HG03457 (cell line): ENCODE measurements around the gene SEM1.
"Not testable (repeated sequence)": the region's sequence is repeated elsewhere in the genome, so short reads cannot be mapped to it uniquely, and the experiment has no call there.

Experiments used
- ATAC-seq: cut with Tn5 transposase; IDR thresholded peaks from one replicate; pipeline ENCODE4 v1.9.1; 2021; ENCODE audit warnings: moderate number of reproducible peaks; ENCODE audit not compliant: unreplicated experiment

Gene SEM1

GRCh38 chr7:96709381-96710228, at the start of gene SEM1:
TSS of gene SEM1 (minus strand) at chr7:96709846. CDS start at chr7:96709763, 83 bp downstream.
- ATAC-seq = peak; percentile 83

- ATAC-seq = not testable (repeated sequence)
Measured at GRCh38 chr7:96757880-96758279, 48.2 kb upstream of the SEM1 start.

GRCh38 chr7:96747418-96747940, 37.8 kb upstream of the SEM1 start:
- no peak for ATAC-seq

DNA sequence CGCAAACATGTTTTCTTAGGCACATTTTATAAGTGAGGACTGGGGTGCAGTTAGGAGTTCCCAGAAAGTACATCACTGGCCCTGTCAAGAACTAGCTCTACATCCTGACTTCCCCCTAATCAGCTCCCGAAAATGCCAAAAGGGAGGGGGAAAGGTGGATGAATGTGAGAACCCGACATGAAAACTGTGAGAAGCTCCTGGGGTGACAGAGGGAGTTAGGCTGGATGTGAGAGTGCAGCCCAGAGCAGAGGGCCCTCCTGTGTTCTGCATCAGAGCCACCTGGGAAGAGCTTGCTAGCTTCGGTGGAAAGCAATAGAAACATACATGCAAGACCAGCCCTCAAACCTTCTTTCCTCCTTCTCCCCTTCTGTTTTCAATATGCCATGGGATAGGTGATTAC, 30.5 kb upstream of the SEM1 start:
- ATAC-seq = no peak

DNA sequence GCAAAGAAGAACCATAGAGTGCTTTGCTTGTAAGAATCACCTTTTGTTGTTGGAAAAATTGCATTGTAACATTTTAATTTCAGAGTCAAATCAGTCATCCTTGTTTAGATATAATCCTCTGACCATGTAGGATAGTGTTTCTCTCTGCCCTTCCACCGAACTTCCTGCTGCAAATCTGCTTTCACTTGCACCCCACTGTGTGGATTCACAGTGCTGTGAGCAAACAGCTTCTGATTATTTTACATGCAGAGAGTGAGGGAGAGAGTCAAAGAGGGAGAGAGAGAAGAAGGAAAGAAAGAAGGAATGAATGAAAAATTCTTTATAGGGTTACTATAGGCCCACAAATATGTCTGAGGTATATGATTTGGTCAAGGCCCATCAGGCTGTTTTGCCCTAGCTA, 30.0 kb upstream of the SEM1 start:
- no peak for ATAC-seq

- no peak for ATAC-seq
Measured at GRCh38 chr7:96739167-96739566, 29.5 kb upstream of the SEM1 start.

DNA sequence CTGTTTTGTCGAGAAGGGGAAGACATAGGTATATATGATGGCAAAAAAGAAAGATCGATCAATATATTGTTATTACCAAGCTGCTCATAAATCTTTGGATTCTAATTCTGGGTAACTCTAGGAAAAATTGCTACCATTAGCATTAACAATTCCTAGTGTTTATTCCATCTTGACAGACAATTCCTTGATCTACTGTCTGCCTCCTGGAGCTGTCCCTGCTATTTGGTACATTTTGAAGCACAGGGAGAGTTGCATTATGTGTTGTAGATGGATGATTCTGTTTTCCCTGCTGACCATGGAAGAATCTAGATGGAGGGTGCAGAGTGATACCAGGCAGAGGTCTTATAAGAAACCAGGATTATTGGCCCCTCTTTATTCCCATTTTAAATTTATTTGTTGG, 29.1 kb upstream of the SEM1 start:
- ATAC-seq = no peak

DNA sequence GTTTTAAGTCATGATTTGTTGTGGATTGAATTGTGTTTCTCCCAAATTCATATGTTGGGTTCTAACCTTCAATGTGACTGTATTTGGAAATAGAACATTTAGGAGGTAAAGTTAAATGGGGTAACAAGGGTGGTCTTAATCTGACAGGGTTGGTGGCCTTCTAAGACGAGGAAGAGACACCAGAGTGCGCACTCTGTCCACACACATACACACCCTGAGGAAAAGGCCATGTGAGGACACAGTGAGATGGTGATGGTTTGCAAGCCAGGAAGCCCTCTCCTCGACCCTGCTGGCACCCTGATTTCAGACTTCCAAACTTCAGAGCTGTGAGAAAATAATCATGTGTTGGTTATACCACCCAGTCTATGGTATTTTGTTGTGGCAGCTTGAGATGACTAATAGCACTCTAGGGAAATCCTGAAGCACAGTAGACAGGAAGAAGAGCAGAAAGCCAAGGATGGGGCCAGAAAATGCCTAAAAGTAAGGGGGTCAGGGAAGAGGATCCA, 28.0 kb upstream of the SEM1 start:
- ATAC-seq = no peak

- no peak for ATAC-seq
Measured at GRCh38 chr7:96734343-96734742, 24.7 kb upstream of the SEM1 start.

DNA sequence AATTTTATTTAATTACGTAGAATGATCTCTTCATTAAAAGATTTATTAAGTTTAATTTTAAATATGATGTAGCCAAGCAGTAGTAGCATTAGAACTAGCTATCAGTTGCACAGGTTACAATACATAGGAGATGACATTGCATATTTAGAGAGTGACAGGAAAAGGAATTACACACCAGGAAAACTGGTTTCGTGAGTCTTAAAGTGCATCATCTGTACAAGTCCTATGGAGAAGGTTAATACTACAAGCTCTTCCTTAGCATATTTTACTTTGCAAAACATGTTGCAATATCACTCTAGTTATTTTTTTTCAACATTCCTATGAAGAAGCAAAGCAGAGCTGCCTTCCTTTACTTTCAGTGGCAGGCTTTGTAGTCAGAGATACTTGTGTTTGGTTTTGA, 20.2 kb upstream of the SEM1 start:
- no peak for ATAC-seq

- no peak for ATAC-seq
Measured at GRCh38 chr7:96728139-96728538, 18.5 kb upstream of the SEM1 start.

DNA sequence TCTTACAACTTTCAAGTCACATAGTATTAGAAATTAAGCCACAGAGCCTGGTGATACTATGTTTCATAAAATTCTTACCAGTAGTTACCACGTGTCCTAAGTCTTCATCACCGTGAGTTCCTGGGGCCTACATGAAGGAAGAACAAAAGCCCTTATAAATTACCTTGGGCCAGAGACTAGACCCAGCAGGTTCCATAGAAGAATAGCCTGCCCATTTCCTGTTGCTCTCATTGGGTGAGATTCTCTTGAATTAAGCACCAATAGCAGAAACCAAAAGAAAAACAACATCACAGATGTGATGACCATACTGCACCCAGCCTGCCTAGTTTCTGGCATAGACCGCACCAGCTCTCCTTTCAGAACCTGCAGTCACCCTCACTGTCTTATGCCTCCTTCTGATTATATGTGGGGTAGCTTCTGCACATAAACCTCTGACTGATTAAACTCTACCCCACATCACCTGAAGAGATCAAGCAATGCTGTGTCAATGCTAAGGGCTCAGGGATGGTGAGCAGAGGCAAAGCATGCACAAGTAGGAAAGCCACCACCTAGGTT, 18.0 kb upstream of the SEM1 start:
- ATAC-seq = no peak

- no peak for ATAC-seq
Measured at GRCh38 chr7:96723622-96724021, 14.0 kb upstream of the SEM1 start.

GRCh38 chr7:96722928-96723327, 13.3 kb upstream of the SEM1 start:
- ATAC-seq = not testable (repeated sequence)

DNA sequence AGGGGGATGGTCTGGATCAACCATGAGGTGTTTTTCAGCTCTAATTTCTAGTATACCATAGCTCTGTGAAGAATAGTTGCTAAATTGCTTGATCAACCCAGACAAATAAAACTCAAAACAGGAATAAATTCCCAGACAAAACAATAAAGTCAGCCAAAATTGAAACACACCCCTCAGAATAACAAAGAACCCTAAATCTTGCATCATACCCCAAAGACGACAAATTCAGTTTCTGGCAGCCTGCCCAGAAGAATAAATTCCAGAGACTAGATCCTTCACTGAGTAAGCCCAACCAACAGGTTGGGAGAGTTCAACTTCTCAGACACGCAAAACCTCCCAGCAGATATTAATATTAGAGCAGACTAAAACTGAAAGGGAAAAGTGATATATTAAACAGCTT, 11.2 kb upstream of the SEM1 start:
- ATAC-seq = no peak

DNA sequence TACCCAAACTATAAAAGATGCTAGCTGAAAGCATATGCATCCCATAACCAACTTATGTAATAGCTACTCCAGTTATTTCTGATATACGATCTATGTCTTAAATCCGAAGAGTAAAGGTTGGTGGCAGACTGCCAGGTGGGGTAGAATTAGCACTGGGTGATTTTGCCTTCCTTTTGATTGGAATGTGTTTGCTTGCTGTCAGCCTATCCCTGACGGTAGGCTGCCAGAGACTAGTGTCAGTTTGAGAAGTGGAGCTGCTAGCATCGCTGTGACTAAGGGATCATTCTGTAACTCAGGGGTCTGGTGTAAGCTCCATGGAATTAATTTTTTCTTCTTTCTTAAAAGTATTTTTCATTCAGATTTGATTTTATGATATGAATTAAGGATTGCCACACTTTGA, 9.5 kb upstream of the SEM1 start:
- no peak for ATAC-seq

DNA sequence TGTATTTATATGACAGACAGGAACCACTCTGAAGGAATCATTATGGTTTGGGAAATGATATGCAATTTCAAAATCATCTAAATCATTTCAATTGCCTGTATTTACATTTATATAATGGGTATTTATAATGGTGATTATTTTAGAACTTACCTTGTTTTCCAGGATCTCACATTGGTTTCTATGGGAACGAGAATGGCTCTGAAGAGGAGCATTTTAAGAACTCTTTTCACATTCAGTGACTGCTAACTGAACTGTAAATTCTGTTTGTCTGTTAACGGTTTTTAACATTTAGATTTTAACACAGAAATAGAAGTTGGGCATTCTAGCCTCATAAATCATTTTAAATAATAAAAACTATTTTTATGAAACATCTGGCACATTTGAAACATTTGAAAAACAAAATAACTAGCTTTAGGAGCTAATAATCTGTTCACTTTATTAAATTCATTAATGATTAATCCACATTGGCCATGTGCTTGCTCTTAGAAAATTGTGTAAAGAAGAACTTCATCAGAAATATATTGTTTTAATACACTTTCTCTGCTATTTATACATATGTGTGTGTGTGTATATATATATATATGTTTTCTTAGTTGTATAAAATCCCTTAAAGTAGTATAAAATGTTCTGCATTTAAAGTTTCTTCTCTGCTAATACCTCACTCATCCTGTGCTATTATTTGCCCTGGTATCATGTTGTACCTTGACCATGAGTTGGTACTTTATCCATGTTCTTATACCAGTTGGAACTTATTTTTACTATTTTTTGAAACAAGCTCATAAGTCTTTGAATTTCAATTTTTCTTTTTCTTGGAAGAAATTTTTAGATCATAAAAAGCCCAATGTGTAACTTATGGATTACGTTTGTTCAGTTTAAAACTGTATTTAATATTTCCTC, 8.7 kb upstream of the SEM1 start:
- no peak for ATAC-seq

DNA sequence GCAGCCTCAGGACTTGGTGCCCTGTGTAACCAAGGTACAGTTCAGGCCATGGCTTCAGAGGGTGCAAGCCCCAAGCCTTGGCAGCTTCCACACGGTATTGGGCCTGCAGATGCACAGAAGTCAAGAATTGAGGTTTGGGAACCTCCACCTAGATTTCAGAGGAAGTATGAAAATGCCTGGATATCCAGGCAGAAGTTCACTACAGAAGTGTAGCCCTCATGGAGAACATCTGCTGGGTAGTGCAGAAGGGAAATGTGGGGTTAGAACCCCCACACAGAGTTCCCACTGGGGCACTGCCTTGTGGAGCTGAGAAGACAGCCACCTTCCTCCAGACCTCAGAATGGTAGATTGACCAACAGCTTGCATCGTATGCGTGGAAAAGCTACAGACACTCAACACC, 3.4 kb upstream of the SEM1 start:
- ATAC-seq = no peak

- no peak for ATAC-seq
Measured at GRCh38 chr7:96710544-96710943, 898 bp upstream of the SEM1 start.

DNA sequence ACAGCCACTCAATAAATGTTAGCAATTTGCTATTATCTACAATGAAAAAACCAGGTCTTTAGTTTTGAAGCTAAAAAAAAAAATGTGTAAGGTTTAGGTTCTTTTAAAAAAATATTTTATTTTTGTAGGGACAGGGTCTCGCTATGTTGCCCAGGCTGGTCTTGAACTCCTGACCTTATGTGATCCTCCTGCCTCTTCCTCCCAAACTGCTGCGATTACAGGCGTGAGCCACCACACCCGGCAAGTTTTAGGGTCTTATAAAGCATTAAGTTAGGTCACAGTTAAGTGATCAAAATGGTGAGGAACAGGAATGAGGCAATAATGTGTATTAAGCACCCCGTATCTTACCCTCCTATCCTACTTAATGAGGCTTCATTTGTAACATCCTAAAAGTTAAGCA, 774 bp downstream of the SEM1 start:
- peak; percentile 7 for ATAC-seq
